Mucosa of descending colon (tissue), 3 donors: ENCODE data around the gene RCOR2. TPM values are rescaled to one million over a fixed set of nuclear protein-coding genes. Genes with fewer than 3 reads are reported as not detected.
A peak's percentile ranks its signal among the peaks of the same experiment; 100 is the strongest.
"Not testable (repeated sequence)": the region's sequence is repeated elsewhere in the genome, so short reads cannot be mapped to it uniquely, and the experiment has no call there.

Experiments
- ATAC-seq: fragments of 200-7000 bp; cut with Tn5 transposase; one replicate; pipeline ENCODE4 v1.9.1; 2020; ENCODE audit warnings: mild to moderate bottlenecking, moderate library complexity
- DNase-seq, 3 donors: peaks; one replicate each; pipeline ENCODE4 v3.0.0-alpha.2; 2020
- H3K36me3 ChIP-seq: fragments of 200-600 bp; one replicate; pipeline ENCODE4 v1.8.0; 2021; ENCODE audit warnings: low read depth, mild to moderate bottlenecking
- H3K4me1 ChIP-seq: fragments of 200-600 bp; one replicate; pipeline ENCODE4 v1.8.0; 2021; ENCODE audit warnings: low read depth, mild to moderate bottlenecking
- H3K4me3 ChIP-seq: fragments of 200-600 bp; one replicate; pipeline ENCODE4 v1.8.0; 2021; ENCODE audit warnings: mild to moderate bottlenecking
- H3K9me3 ChIP-seq: fragments of 200-600 bp; one replicate; pipeline ENCODE4 v1.8.0; 2021; ENCODE audit warnings: mild to moderate bottlenecking
- intact Hi-C, 2 donors: fragments of 100-400 bp; cut with DNase I in 1 of 2; cut with micrococcal nuclease in 1 of 2; formaldehyde crosslinking; loops; one replicate each; pipeline versions ENCODE4 v1.11.0 to v1.11.1; 2022; cut with DNase I, micrococcal nuclease
- long read RNA-seq, 2 donors: library from polyadenylated mRNA; unstranded; transcript quantifications; one replicate each; pipeline ENCODE4 v2.0.0, GENCODE V29; 2019 to 2021
- total RNA-seq, 3 donors: library from RNA; stranded (reverse); fragmentation: NEBNext Ultra II Directional in 2 of 3; extraction: Animal tissue kit (Norgen Biotek cat#: 25700) in 2 of 3; gene quantifications; one replicate each; pipeline versions ENCODE4 v1.2.1 to v1.2.4, GENCODE V29; 2021 to 2023
- TF ChIP-seq, protein P1 (sequence below): fragments of 200-600 bp; IDR thresholded peaks from one replicate; pipeline ENCODE4 v1.8.0; 2022; ENCODE audit warnings: antibody characterized with exemption, mild to moderate bottlenecking
- donor health status: DM: no; HTN: no; CAD: no; lungs with moderate emphysema.
- donor health status: DM: no; HTN: no; CAD: no.
- donor health status: DM: no; HTN: yes; CAD: no.

The RCOR2 gene
- 1 to 10 TPM; 1.2 to 3.7 (median 1.6) TPM for total RNA-seq
- long read RNA-seq, donor 1, partial matches to known transcripts, result 0 of 1 reads
- long read RNA-seq, donor 1, other reads (novel, unspliced or antisense), result 1 of 1 reads
- long read RNA-seq, donor 2, result 0 reads

GRCh38 chr11:63916837-63917691, at the start of gene RCOR2:
RCOR2 (minus strand) TSS chr11:63917164; CDS start chr11:63916456, 708 bp downstream.
- Histone ChIP-seq H3K4me1 (peaks cover 39% of the 10 kb centered on the region), H3K4me3 (peak within 1 kb of the TSS; percentile 3), H3K9me3 (no peaks in the 10 kb centered on the region), H3K36me3 (no peaks in the 10 kb centered on the region)
- ATAC-seq, result peak; percentile 44
- DNase-seq, result peak; percentile 82 to 88 (median 84)
- intact Hi-C loops, result no loop called here
- TF ChIP-seq, protein P1, sequence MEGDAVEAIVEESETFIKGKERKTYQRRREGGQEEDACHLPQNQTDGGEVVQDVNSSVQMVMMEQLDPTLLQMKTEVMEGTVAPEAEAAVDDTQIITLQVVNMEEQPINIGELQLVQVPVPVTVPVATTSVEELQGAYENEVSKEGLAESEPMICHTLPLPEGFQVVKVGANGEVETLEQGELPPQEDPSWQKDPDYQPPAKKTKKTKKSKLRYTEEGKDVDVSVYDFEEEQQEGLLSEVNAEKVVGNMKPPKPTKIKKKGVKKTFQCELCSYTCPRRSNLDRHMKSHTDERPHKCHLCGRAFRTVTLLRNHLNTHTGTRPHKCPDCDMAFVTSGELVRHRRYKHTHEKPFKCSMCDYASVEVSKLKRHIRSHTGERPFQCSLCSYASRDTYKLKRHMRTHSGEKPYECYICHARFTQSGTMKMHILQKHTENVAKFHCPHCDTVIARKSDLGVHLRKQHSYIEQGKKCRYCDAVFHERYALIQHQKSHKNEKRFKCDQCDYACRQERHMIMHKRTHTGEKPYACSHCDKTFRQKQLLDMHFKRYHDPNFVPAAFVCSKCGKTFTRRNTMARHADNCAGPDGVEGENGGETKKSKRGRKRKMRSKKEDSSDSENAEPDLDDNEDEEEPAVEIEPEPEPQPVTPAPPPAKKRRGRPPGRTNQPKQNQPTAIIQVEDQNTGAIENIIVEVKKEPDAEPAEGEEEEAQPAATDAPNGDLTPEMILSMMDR, result no peak

DNA sequence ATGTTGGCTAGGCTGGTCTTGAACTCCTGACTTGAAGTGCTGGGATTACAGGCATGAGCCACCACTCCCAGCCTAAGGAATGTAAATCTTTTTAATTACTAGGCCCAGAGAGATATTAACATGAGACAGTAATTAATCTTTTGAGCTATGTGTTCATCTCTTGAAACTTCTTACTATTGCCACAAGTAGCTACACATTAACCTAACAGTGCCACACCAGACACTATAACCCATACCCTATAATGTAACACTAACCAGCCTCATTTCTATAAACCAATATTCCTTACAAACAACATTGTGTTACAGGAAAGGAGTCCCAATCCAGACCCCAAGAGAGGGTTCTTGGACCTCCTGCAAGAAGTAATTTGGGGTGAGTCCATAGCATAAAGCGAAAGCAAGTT, 49.5 kb upstream of the RCOR2 start:
- H3K4me1 ChIP-seq, result no peaks in the 10 kb centered on the region
- no peaks in the 10 kb centered on the region for H3K36me3 ChIP-seq
- DNase-seq (no peak), ATAC-seq (no peak)
- no peak overlapping the region for H3K4me3 ChIP-seq
- H3K9me3 ChIP-seq, result no peaks in the 10 kb centered on the region
- TF ChIP-seq, protein P1, result no peak
- intact Hi-C loops, result no loop called here

- ATAC-seq, H3K9me3 ChIP-seq, intact Hi-C loops, H3K36me3 ChIP-seq, DNase-seq, H3K4me3 ChIP-seq, H3K4me1 ChIP-seq: not testable (repeated sequence)
Measured at GRCh38 chr11:63963895-63964294, 46.9 kb upstream of the RCOR2 start.

DNA sequence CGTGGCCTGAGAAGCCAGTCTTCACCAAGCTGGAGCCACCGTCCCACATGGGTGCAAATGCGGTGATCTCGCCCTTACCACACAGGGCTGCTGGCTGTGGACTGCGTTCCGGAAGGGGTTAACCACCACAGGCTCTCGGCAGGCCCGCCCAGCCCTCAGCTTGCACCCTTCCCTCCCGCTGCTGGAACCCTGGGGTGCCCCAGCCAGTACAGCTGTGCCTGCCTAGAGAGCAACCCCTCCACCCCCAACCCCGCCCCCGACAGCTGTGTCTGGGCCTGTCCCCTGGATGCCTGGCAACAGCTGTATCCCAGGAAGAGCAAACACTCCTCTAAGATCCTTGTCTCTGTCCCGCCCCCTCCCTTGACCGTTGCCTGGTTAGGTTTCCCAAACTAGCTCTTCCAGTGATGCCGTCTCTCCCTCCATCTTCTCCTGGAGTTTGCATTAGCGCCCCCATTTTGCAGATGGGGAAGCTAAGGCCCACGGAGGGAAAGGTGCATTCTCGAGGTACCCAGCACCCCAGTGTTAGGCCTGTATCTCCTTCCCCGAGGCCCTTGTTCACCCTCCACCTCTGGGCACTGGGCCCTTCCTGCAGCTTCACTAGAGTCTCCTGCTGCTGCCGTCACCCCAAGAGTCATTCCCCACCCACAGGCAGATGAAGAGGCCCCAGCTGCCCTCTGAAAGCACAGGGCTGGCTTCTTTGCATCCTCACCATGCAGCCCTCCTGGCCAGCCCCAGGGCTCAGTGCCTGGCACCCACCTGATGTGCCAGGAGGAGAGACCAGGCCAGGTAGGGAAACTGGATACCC, 44.8 kb upstream of the RCOR2 start:
- H3K9me3 ChIP-seq, result no peaks in the 10 kb centered on the region
- peak; percentile 75 for ATAC-seq
- TF ChIP-seq, protein P1, result no peak
- no peak overlapping the region for H3K4me3 ChIP-seq
- no peaks in the 10 kb centered on the region for H3K36me3 ChIP-seq
- no peaks in the 10 kb centered on the region for H3K4me1 ChIP-seq
- peak in 1 of 3 donors; percentile 32 for DNase-seq
- intact Hi-C loops, result no loop called here

DNA sequence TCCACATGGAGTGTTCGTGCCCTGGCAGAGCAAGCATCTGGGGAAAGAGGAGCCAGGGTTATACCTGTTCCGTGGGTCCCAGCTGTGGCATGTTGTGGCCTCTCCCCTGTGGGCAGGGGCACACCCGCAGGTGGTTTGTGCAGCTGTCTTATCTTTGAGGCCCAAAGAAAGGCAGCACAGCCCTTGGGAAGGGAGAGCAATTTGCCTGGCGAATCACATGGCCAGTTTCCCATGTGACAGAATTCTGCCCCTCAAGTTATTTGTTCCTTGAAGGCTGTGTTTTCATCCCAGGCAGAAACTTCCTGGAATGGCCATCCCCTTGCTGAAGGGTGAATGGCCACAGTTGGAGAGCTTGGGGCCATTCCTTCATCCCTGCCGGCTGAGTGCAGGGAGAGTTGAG, 41.0 kb upstream of the RCOR2 start:
- Histone ChIP-seq H3K9me3 (no peaks in the 10 kb centered on the region), H3K36me3 (no peaks in the 10 kb centered on the region), H3K4me3 (no peak overlapping the region), H3K4me1 (no peaks in the 10 kb centered on the region)
- ATAC-seq (no peak), DNase-seq (no peak)
- intact Hi-C loops, result no loop called here
- TF ChIP-seq, protein P1, result no peak

- H3K4me1 ChIP-seq, result no peaks in the 10 kb centered on the region
- no peaks in the 10 kb centered on the region for H3K36me3 ChIP-seq
- no peak overlapping the region for H3K4me3 ChIP-seq
- ATAC-seq (no peak), DNase-seq (no peak)
- no peaks in the 10 kb centered on the region for H3K9me3 ChIP-seq
- intact Hi-C loops, result no loop called here
- TF ChIP-seq, protein P1, result no peak
Measured at GRCh38 chr11:63952570-63952969, 35.6 kb upstream of the RCOR2 start.
